DOHH2 (cell line): Measurements from ENCODE around the gene TCF19.

Experiments used
- CTCF ChIP-seq: fragments of 200-600 bp; sonication (generic); IDR thresholded peaks from one replicate; pipeline ENCODE4 v1.5.1; 2014; ENCODE audit warnings: antibody characterized with exemption, mild to moderate bottlenecking, low read depth, low read length; ENCODE audit not compliant: poor library complexity, severe bottlenecking
- EZH2phosphoT487 ChIP-seq: fragments of 200-600 bp; sonication (generic); IDR thresholded peaks from 2 replicates; pipeline ENCODE4 v1.6.1; 2017; ENCODE audit warnings: borderline replicate concordance, mild to moderate bottlenecking, antibody characterized with exemption, low read length, moderate library complexity, mixed read lengths

GRCh38 chr6:31135710-31136109 lies 22.7 kb upstream of the TCF19 start:
- no peak for TF ChIP-seq CTCF
- TF ChIP-seq EZH2phosphoT487 = no peak
